HG02588 (cell line): ENCODE results near the gene OMP.

ENCODE experiments used
- ATAC-seq: cut with Tn5 transposase; IDR thresholded peaks from one replicate; pipeline ENCODE4 v1.9.1; 2021; ENCODE audit warnings: mild to moderate bottlenecking, moderate library complexity; ENCODE audit not compliant: unreplicated experiment

OMP gene

DNA sequence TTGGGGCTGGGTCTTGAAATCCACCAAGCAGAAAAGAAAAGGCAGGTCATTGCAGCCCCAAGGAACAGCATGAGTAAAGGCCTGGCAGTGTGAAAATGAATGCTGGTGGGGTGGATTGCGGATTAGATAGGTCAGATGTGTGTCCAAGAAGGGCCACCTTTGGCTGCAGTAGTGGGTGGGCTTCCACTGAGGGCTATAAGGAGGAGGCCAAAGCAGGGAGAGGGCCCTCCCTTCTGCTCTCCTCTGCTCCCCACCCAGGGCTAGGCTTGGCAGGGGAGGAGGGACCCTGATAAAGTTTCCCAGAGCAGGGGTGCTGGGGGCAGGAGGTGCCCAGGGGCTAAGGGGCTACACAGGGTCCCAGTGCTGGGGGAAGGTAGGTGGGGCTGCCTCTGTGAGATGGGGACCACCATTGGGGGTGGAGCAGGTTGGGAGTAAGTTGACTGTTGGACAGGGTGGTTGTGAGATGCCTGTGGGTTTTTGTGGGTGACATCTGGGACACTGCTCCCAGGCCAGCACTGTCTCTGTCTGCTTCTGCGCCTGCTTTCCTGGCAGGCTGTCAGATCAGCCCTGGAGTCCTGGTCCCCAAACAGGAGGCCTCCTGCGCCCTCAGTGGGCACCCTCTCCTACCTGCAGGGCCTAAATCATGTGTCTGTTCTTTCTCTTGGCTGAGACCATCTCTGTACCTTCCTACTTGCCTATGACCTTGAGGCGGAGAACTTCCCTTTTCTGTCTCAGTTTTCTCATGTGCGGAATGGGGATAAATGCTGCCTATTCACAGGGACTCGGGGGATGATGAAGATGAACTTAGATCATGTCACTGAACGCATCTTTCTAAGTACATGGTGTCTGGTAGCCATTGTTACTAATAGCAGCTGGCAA is 33.9 kb upstream of the OMP start:
- ATAC-seq, result no peak

GRCh38 chr11:77069336-77069968 is 33.2 kb upstream of the OMP start:
- no peak for ATAC-seq

GRCh38 chr11:77069969-77070582 is 32.6 kb upstream of the OMP start:
- no peak for ATAC-seq

DNA sequence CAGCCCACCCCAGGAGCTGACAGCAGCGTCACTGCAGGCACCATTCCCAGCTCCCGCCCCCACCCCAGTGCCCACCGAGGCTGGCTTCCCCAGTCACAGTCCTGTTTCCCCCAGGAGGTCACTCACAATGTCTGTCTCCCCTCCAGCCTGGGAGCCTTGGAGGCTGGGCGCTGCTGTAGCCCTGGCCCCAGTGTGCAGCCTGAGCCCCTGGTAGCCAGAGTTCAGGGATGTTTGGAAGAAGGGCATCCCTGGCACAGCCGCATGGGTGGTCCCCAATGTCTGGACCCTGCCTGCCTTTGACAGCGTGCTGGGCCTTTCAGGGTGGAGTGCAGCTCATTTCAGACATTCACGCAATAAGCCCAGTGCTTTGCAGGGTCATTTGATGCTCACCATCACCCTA is 31.6 kb upstream of the OMP start:
- ATAC-seq, result no peak

DNA sequence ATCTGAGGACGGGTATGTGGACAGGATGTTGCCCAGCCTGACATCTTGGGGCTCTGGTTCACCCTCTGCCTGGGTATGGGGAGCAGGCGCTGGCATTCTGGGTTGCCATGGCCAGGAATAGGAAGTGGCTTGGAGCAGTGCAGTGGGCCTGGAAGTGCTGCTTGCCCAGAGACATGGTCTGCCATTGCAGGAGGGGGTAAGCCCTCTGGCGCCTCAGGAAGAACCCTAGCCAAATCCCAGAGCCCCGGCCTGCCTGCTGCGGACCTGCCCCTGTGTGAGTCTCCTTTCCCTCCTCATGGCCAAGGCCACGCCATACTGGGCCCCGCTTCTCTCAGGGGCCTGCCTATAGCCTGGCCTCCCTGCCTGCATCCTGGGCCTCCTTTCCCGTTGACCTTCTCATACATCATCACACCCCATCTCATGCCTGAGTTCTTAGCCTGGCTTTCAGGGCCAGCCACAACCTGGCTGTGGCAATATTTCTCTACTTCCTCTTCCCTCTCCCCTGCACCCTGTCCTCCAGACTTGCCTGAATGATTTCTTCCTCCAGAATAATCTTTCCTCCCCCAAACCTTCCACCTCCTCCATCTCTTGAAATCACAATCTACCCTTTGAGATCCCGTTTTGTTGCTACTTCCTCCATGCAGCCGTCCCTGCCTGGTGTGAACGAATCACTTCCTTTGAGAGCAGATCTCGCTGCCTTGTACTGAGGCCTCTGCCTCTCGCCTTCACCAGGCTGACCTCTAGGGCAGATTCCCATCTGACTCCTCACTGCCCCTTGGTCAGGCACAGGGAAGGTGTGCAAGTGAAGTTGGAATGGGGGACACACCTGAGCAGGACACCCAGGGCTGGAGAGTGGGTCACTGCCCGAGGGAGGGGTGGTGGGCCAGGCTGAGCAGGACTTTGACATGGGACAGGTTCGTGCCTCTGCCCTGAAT is 30.7 kb upstream of the OMP start:
- ATAC-seq, result no peak

GRCh38 chr11:77072851-77073327 is 29.8 kb upstream of the OMP start:
- ATAC-seq, result no peak

GRCh38 chr11:77073328-77074001 is 29.2 kb upstream of the OMP start:
- no peak for ATAC-seq

GRCh38 chr11:77074205-77074604 is 28.4 kb upstream of the OMP start:
- no peak for ATAC-seq

DNA sequence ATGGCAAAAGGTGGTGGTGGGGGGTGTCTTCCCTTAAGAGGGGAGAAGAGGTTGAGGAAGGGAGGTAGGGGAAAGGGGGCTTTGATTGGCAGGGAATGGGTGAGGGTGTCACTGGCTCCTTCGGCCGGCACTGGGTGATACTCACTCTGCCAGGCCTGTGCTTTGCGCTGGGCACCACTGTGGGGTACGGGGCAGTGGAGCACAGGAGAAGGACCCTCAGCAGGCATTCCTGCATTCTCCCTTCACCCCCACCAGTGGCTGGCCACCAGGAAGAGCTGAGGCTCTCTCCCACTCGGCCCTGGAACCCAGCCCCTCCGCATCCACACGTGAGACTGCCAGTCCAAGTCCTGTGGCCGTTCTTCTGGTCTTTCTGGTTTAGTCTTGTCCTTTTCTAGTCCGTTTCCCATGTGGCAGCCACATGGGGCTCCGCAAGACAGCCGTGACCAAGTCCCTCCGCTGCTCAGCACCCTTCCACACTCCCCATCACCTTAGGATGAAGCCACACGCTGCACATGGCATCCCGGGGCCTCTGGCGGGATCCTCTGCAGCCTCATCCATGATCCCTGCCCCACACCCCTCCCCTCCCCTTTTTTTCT is 27.9 kb upstream of the OMP start:
- no peak for ATAC-seq

DNA sequence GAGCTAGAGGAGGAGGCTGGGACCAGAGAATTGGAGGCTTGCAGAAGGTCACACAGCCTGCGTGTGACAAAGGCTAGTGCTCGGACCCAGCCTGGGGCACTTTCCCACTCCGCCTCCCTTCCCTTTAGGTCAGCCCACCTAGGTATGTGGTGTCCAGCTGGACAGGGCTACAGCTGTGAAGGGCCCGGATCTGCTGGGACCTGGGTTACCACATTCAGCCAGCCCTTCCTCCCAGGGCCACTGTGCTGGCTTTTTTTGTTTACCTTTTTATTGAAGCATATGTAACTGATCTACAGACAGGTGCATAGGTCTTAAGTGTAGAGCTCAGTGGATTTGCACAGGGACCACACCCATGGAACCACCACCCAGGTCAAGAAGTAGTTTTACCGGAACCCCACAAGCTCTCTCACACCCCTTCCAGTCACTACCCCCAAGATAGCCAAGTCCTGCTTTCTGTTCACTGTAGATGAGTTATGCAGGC is 27.2 kb upstream of the OMP start:
- ATAC-seq, result no peak

DNA sequence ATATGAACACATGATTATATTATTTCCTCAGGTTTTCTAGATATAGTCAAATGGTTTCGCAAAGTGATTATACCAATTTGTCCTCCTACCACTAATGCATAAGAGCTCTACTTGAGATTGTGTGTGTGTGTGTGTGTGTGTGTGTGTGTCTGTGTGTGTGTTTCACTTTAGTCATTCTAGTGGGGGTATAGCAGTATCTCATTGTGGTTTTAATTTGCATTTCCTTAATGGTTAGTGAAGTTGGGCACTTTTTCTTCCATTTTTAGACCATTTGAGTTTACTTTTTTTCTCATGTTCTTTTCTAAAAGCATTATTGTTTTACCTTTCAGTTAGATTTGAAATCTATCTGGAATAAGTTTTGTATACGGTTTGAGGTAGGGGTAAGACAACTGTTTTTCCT is 23.0 kb upstream of the OMP start:
- ATAC-seq, result no peak

DNA sequence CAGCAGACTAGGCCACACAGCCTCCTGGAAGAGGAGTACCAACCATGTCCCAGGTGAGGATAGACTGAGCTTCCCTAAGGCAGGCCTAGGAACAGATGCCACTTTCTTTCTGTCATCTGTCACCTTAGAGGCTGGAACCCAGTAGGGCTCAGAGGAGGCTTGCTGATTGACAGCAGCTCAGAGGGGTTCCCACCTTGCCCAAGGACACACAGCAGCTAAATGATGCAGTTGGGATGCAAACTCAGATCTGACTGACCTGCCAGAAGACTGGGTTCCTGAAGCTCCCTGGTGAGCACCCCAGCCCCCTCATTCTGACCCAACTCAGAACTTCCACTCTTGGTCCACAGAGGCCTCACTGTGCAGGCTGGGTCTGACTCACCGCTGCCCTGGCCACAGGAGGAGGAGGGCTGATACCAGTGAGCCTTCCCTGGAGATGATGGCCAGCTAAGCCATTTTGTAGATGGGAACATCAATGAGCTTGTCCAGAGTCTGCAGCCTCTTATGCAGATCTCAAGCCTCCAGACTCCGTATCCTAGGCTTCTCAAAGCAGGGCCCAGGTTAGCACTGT is 21.9 kb upstream of the OMP start:
- ATAC-seq, result no peak

DNA sequence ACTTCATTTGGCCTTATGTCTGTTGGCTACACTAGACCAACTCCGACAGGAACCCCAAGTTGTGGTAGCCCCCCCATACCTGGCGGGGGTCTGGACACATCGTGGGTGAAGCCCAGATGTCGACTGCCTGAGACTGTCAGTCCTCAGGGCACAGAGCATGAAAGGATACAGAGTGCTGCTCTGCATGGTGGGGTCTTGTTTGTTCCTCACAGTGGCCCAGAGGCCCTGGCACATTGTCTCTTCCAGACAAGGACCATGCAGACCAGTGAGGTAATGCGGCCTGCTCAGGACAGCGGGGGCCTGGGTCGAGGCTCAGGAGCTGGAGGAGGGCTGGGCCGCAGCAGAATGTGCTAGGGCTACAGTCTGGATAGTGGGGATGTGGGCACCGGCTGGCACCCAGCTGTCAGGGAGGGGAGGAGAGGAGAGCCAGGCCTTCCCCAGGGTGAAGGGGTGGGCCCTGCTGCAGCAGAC is 21.2 kb upstream of the OMP start:
- no peak for ATAC-seq

- no peak for ATAC-seq
These were observed 20.4 kb upstream of the OMP start for GRCh38 chr11:77081976-77082836.

DNA sequence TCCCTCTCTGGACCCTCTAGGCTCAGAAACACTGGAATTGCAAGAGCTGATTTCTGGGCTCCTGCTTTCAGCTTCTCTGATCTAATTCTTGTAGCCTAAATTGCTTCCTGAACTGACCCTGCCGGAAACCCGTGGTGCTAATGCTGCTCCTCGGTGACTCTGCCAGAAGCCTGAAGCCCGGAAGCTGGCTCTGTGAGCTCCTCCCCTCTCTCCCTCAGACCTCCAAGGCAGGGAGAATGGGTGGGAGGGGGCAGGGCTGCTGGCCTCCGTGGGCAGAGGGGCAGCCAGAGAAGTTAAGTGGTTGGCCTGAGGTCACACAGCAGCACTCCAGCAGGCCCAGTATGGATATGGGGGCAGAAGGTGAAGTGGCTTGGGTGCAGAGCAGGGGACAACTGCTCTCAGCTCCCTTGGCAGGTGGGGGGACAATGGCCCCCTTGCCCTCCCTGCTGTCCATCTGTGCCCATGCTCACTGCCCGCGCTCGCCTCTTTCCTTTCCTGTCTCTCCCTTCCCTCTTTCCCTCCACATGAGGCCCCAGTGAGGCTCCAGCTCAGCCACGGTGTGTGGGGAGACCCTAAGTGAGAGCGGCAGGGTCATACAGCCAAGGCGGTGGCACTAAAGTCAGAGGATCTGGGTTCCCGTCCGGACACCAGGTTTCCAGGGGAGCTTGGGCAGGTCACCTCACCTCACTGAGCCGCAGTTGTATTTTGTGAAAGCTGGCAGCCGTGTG is 19.6 kb upstream of the OMP start:
- ATAC-seq, result no peak

GRCh38 chr11:77083566-77084245 is 18.9 kb upstream of the OMP start:
- no peak for ATAC-seq

- no peak for ATAC-seq
These were observed 18.0 kb upstream of the OMP start for GRCh38 chr11:77084581-77085191.
